H9 (cell line): ENCODE data around the gene FEM1B. TPM values are rescaled to one million over a fixed set of nuclear protein-coding genes. Genes with fewer than 3 reads are reported as not detected.

Experiments
- DNase-seq: peaks from one replicate; pipeline ENCODE4 v3.0.0-alpha.2; 2017
- H2AFZ ChIP-seq: one replicate; pipeline ENCODE4 v1.6.1; 2013; ENCODE audit warnings: mild to moderate bottlenecking, low read length, control low read depth, moderate library complexity
- H2AK5ac ChIP-seq: 2 replicates; pipeline ENCODE4 v1.6.1; 2013; ENCODE audit warnings: low read length, control low read depth, mixed read lengths; ENCODE audit not compliant: insufficient read length
- H2BK120ac ChIP-seq: one replicate; pipeline ENCODE4 v1.6.1; 2013; ENCODE audit warnings: low read depth, mild to moderate bottlenecking, low read length, control low read depth, inconsistent platforms; ENCODE audit not compliant: poor library complexity, severe bottlenecking
- H2BK12ac ChIP-seq: 2 replicates; pipeline ENCODE4 v1.6.1; 2013; ENCODE audit warnings: low read length, control low read depth, mixed read lengths, low read depth; ENCODE audit not compliant: insufficient read length
- H2BK15ac ChIP-seq: 2 replicates; pipeline ENCODE4 v1.6.1; 2013; ENCODE audit warnings: low read depth, low read length, control low read depth
- H2BK20ac ChIP-seq: one replicate; pipeline ENCODE4 v1.6.1; 2013; ENCODE audit warnings: low read depth, mild to moderate bottlenecking, low read length, control low read depth, inconsistent platforms; ENCODE audit not compliant: poor library complexity, severe bottlenecking
- H2BK5ac ChIP-seq: 2 replicates; pipeline ENCODE4 v1.6.1; 2013; ENCODE audit warnings: low read length, control low read depth, mixed read lengths; ENCODE audit not compliant: insufficient read length
- H3K14ac ChIP-seq: 2 replicates; pipeline ENCODE4 v1.6.1; 2013; ENCODE audit warnings: low read length, control low read depth; ENCODE audit not compliant: insufficient read depth
- H3K18ac ChIP-seq: 2 replicates; pipeline ENCODE4 v1.6.1; 2013; ENCODE audit warnings: low read depth, mild to moderate bottlenecking, mixed read lengths, low read length, control low read depth; ENCODE audit not compliant: insufficient read length
- H3K23ac ChIP-seq: 2 replicates; pipeline ENCODE4 v1.6.1; 2013; ENCODE audit warnings: low read length, control low read depth, mixed read lengths, low read depth; ENCODE audit not compliant: insufficient read length
- H3K23me2 ChIP-seq: 2 replicates; pipeline ENCODE4 v1.6.1; 2013; ENCODE audit warnings: low read depth, mild to moderate bottlenecking, mixed read lengths, low read length, control low read depth; ENCODE audit not compliant: insufficient read length, poor library complexity, severe bottlenecking
- H3K27ac ChIP-seq: 2 replicates; pipeline ENCODE4 v1.5.1; 2013; ENCODE audit warnings: low read length, control low read depth, mixed read lengths, low read depth; ENCODE audit not compliant: insufficient read length
- H3K27me3 ChIP-seq: 2 replicates; pipeline ENCODE4 v1.6.1; 2013; ENCODE audit warnings: low read length, control low read depth, inconsistent platforms; ENCODE audit not compliant: insufficient read depth
- H3K4ac ChIP-seq: 2 replicates; pipeline ENCODE4 v1.6.1; 2013; ENCODE audit warnings: low read depth, mild to moderate bottlenecking, control low read depth, inconsistent platforms, low read length, moderate library complexity
- H3K4me1 ChIP-seq: 2 replicates; pipeline ENCODE4 v1.6.1; 2013; ENCODE audit warnings: low read length, control low read depth, inconsistent platforms; ENCODE audit not compliant: insufficient read depth
- H3K4me2 ChIP-seq: 2 replicates; pipeline ENCODE4 v1.6.1; 2013; ENCODE audit warnings: low read length, control low read depth, mixed read lengths; ENCODE audit not compliant: insufficient read length, insufficient read depth
- H3K56ac ChIP-seq: 2 replicates; pipeline ENCODE4 v1.6.1; 2013; ENCODE audit warnings: low read depth, mild to moderate bottlenecking, mixed read lengths, low read length, control low read depth; ENCODE audit not compliant: insufficient read length
- H3K79me1 ChIP-seq: 2 replicates; pipeline ENCODE4 v1.6.1; 2013; ENCODE audit warnings: low read depth, mild to moderate bottlenecking, moderate library complexity, low read length, control low read depth, inconsistent platforms; ENCODE audit not compliant: insufficient read depth, poor library complexity, severe bottlenecking
- H3K79me2 ChIP-seq: 2 replicates; pipeline ENCODE4 v1.6.1; 2013; ENCODE audit warnings: low read length, control low read depth, inconsistent platforms; ENCODE audit not compliant: insufficient read depth
- H3K9ac ChIP-seq: 2 replicates; pipeline ENCODE4 v1.6.1; 2013; ENCODE audit warnings: low read length, control low read depth, mixed read lengths; ENCODE audit not compliant: insufficient read length; ENCODE audit errors: extremely low read depth
- H3K9me3 ChIP-seq: one replicate; pipeline ENCODE4 v1.6.1; 2013; ENCODE audit warnings: low read depth, low read length, inconsistent platforms; ENCODE audit not compliant: control insufficient read depth
- H3T11ph ChIP-seq: one replicate; pipeline ENCODE4 v1.6.1; 2013; ENCODE audit warnings: mild to moderate bottlenecking, low read length, control low read depth, inconsistent platforms
- H4K20me1 ChIP-seq: one replicate; pipeline ENCODE4 v1.6.1; 2013; ENCODE audit not compliant: control insufficient read depth, insufficient read length, insufficient read depth
- H4K5ac ChIP-seq: 2 replicates; pipeline ENCODE4 v1.6.1; 2013; ENCODE audit warnings: low read depth, mild to moderate bottlenecking, mixed read lengths, low read length, control low read depth; ENCODE audit not compliant: insufficient read length
- H4K8ac ChIP-seq: replicated peaks from 2 replicates; pipeline ENCODE4 v1.6.1; 2013; ENCODE audit warnings: low read length, control low read depth, mixed read lengths, low read depth; ENCODE audit not compliant: insufficient read length
- H4K91ac ChIP-seq: 2 replicates; pipeline ENCODE4 v1.6.1; 2013; ENCODE audit warnings: low read depth, mild to moderate bottlenecking, moderate library complexity, mixed read lengths, low read length, control low read depth; ENCODE audit not compliant: insufficient read length
- H3K27ac Mint-ChIP-seq, 3 experiments: 2 replicates in 2 of 3; 3 replicates in 1 of 3; pipeline ENCODE4 v1.8.0; 2020 to 2021; ENCODE audit warnings: mixed read lengths in 3 of 3, mild to moderate bottlenecking in 1 of 3, moderate library complexity in 1 of 3
- H3K27me3 Mint-ChIP-seq: 2 replicates; pipeline ENCODE4 v1.8.0; 2021; ENCODE audit warnings: low read depth, mild to moderate bottlenecking, moderate library complexity, mixed read lengths
- H3K36me3 Mint-ChIP-seq, 3 experiments: 2 replicates in 2 of 3; 3 replicates in 1 of 3; pipeline ENCODE4 v1.8.0; 2020 to 2021; ENCODE audit warnings: low read depth in 3 of 3, mixed read lengths in 3 of 3; ENCODE audit not compliant: insufficient read depth in 1 of 3
- H3K4me1 Mint-ChIP-seq, 2 experiments: 2 replicates each; pipeline ENCODE4 v1.8.0; 2020; ENCODE audit warnings: mixed read lengths in 2 of 2
- H3K4me3 Mint-ChIP-seq, 2 experiments: 2 replicates in 1 of 2; 3 replicates in 1 of 2; pipeline ENCODE4 v1.8.0; 2020 to 2021; ENCODE audit warnings: mild to moderate bottlenecking in 2 of 2, mixed read lengths in 2 of 2, moderate library complexity in 1 of 2
- H3K9me3 Mint-ChIP-seq, 2 experiments: 2 replicates in 1 of 2; 3 replicates in 1 of 2; pipeline ENCODE4 v1.8.0; 2020; ENCODE audit warnings: mild to moderate bottlenecking in 2 of 2, mixed read lengths in 2 of 2, moderate library complexity in 1 of 2
- WGBS: extraction: QIAGEN DNeasy Blood & Tissue Kit; methylation state at CpG from one replicate; pipeline ENCODE4 v1.1.7; 2013; ENCODE audit warnings: missing lambda C conversion rate, low lambda C conversion rate, mixed read lengths; ENCODE audit not compliant: insufficient read length; ENCODE audit errors: extremely low coverage; 5-methylcytosine and 5-hydroxymethylcytosine counted together
- total RNA-seq: library from RNA; stranded (reverse); gene quantifications from 2 replicates; pipeline ENCODE4 v1.2.1, GENCODE V29; 2021
- TF ChIP-seq, protein P1 (sequence below): fragments of 200-600 bp; sonication (generic); conservative IDR thresholded peaks from 3 replicates; pipeline ENCODE4 v1.8.0; 2021; ENCODE audit warnings: antibody characterized with exemption, mild to moderate bottlenecking

Gene FEM1B
- total RNA-seq, 1 experiment from 2014 or later: 77.9 TPM

DNA sequence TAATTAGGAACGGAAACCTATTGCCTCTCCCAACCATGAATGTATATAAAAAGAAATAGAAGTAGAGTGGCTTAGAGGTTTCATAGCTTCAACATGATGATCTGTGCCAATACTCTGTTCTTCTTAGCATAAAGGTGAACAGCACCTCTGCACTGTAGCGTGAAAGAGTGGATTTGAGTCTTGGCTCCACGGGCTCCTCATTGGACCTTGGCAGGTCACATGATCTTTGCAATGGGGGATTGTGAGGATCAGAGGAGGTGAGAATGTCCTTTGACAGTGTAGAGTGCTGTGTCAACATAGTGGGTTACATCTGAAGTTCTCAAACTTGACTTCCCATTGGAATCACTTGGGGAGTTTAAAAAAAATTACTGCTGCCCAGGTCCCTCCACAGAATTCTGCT, 51.4 kb downstream of the FEM1B start:
- no peaks in the 10 kb centered on the region for H3K36me3 Mint-ChIP-seq
- no peaks in the 10 kb centered on the region for H3K79me1 ChIP-seq
- H3K4me3 Mint-ChIP-seq: no peak overlapping the region
- H2BK20ac ChIP-seq: no peak overlapping the region
- no peak overlapping the region for H2BK15ac ChIP-seq
- H2AK5ac ChIP-seq: no peak overlapping the region
- H3K4ac ChIP-seq: no peak overlapping the region
- no CpG with 5 or more reads among the region's 3 CpGs for WGBS
- H3T11ph ChIP-seq: no peak overlapping the region
- peaks cover 5% of the 10 kb centered on the region; the same call in 1 of the 2 replicates for H3K4me1 ChIP-seq
- H2BK120ac ChIP-seq: no peak overlapping the region
- no peaks in the 10 kb centered on the region for H3K27me3 ChIP-seq
- no peak overlapping the region for H4K8ac ChIP-seq
- H3K9ac ChIP-seq: no peak overlapping the region
- no peak overlapping the region for H2BK5ac ChIP-seq
- no peaks in the 10 kb centered on the region for H3K23me2 ChIP-seq
- H4K5ac ChIP-seq: no peak overlapping the region
- peaks cover 19% of the 10 kb centered on the region for H3K27me3 Mint-ChIP-seq
- no peak overlapping the region for H2AFZ ChIP-seq
- H3K27ac Mint-ChIP-seq: no peak overlapping the region
- H2BK12ac ChIP-seq: no peak overlapping the region
- H3K18ac ChIP-seq: no peak overlapping the region
- no peak overlapping the region for H4K91ac ChIP-seq
- H3K4me1 Mint-ChIP-seq: peaks cover 54 to 65% of the 10 kb centered on the region in 2 experiments
- no peak overlapping the region for H3K4me2 ChIP-seq
- DNase-seq: no peak
- H3K23ac ChIP-seq: no peak overlapping the region
- H3K79me2 ChIP-seq: no peaks in the 10 kb centered on the region
- H3K27ac ChIP-seq: no peak overlapping the region
- H3K14ac ChIP-seq: no peak overlapping the region
- H3K9me3 ChIP-seq: no peaks in the 10 kb centered on the region
- TF ChIP-seq, protein P1, sequence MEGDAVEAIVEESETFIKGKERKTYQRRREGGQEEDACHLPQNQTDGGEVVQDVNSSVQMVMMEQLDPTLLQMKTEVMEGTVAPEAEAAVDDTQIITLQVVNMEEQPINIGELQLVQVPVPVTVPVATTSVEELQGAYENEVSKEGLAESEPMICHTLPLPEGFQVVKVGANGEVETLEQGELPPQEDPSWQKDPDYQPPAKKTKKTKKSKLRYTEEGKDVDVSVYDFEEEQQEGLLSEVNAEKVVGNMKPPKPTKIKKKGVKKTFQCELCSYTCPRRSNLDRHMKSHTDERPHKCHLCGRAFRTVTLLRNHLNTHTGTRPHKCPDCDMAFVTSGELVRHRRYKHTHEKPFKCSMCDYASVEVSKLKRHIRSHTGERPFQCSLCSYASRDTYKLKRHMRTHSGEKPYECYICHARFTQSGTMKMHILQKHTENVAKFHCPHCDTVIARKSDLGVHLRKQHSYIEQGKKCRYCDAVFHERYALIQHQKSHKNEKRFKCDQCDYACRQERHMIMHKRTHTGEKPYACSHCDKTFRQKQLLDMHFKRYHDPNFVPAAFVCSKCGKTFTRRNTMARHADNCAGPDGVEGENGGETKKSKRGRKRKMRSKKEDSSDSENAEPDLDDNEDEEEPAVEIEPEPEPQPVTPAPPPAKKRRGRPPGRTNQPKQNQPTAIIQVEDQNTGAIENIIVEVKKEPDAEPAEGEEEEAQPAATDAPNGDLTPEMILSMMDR: no peak
- H3K9me3 Mint-ChIP-seq: no peaks in the 10 kb centered on the region; a peak in 1 of 5 replicates
- H4K20me1 ChIP-seq: no peaks in the 10 kb centered on the region
- H3K56ac ChIP-seq: no peak overlapping the region
